Colonic mucosa (tissue), 4 donors: ENCODE measurements around the gene NUDCD3. TPM values are rescaled to one million over a fixed set of nuclear protein-coding genes. Genes with fewer than 3 reads are reported as not detected.

ENCODE experiments used
- DNase-seq: peaks from one replicate; pipeline ENCODE4 v3.0.0-alpha.2; 2020
- H3K27ac ChIP-seq: fragments of 200-600 bp; one replicate; pipeline ENCODE4 v1.8.0; 2021
- H3K27me3 ChIP-seq: fragments of 200-600 bp; one replicate; pipeline ENCODE4 v1.8.0; 2021
- H3K36me3 ChIP-seq: fragments of 200-600 bp; one replicate; pipeline ENCODE4 v1.8.0; 2021
- H3K4me1 ChIP-seq: fragments of 200-600 bp; one replicate; pipeline ENCODE4 v1.8.0; 2021; ENCODE audit warnings: mild to moderate bottlenecking
- H3K4me3 ChIP-seq: fragments of 200-600 bp; one replicate; pipeline ENCODE4 v1.8.0; 2021
- H3K9ac ChIP-seq, 2 donors: one replicate each; pipeline ENCODE4 v1.7.0; 2013; ENCODE audit warnings: control low read depth in 2 of 2, low read depth in 2 of 2, low read length in 2 of 2
- H3K9me3 ChIP-seq: fragments of 200-600 bp; one replicate; pipeline ENCODE4 v1.8.0; 2021
- CTCF ChIP-seq: fragments of 200-600 bp; IDR thresholded peaks from one replicate; pipeline ENCODE4 v1.8.0; 2022; ENCODE audit warnings: antibody characterized with exemption, mild to moderate bottlenecking
- intact Hi-C: fragments of 100-400 bp; cut with DNase I; formaldehyde crosslinking; loops from one replicate; pipeline ENCODE4 v1.14.1; 2022
- total RNA-seq, 2 donors: library from RNA; stranded (reverse); fragmentation: NEBNext Ultra II Directional in 1 of 2; extraction: Animal tissue kit (Norgen Biotek cat#: 25700) in 1 of 2; gene quantifications; one replicate each; pipeline ENCODE4 v1.2.1, GENCODE V29; 2021
- donor health status: healthy.
- donor health status: DM: no; HTN: no; CAD: no.
- donor health status: DM: no; HTN: no; CAD: no.

Gene NUDCD3
- total RNA-seq, 2 donors from 2014 or later, result 77.7 to 105 TPM

DNA sequence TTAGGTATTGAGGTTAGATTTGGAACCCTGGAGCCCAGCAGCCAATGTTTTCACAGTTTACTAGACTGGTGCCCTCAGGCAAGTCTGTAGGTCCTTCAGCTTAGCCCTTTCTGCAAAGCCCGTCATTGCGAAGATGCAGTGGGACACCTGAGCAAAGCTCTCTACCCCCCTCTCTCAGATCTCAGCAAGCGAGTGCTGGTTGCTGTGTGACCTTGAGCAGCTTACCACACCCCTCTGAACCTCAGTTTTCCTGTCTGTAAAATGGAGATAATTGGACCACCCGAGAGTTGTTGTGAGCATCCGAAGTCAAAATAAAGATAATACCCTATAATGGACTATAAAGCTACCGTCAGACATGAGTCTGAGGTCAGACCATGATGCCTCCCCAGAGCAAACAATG lies 47.0 kb upstream of the NUDCD3 start:
- no peaks in the 10 kb centered on the region for H3K9me3 ChIP-seq
- intact Hi-C loops, result no loop called here
- no peak overlapping the region for H3K4me3 ChIP-seq
- DNase-seq, result no peak
- H3K36me3 ChIP-seq, result no peaks in the 10 kb centered on the region
- no peak for TF ChIP-seq CTCF
- no peak overlapping the region for H3K9ac ChIP-seq
- no peak overlapping the region for H3K27ac ChIP-seq
- no peaks in the 10 kb centered on the region for H3K4me1 ChIP-seq
- H3K27me3 ChIP-seq, result no peaks in the 10 kb centered on the region

DNA sequence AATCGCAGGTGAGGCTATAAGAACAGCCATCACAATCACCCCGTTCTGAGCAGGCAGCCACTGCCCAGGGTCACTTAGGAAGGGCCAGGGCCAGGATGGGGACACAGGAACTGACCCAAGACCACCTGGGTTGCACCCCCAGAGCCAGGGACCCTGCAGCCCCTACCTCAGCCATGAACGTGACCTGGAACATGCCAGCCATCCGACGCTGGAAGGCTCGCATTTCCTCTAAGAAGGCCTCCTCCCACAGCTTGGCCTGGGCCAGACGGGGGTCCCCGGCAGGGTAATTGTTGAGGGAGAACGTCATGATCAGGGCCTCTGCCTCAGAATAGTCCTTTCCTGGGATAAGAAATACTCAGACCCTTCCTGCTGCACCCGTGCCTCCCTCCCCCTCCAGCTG lies 45.6 kb upstream of the NUDCD3 start:
- H3K9me3 ChIP-seq, result no peaks in the 10 kb centered on the region
- no peak for DNase-seq
- no peaks in the 10 kb centered on the region for H3K36me3 ChIP-seq
- H3K9ac ChIP-seq, result no peak overlapping the region
- no peaks in the 10 kb centered on the region for H3K27me3 ChIP-seq
- H3K4me1 ChIP-seq, result no peaks in the 10 kb centered on the region
- no peak overlapping the region for H3K27ac ChIP-seq
- intact Hi-C loops, result no loop called here
- H3K4me3 ChIP-seq, result no peak overlapping the region
- no peak for TF ChIP-seq CTCF

DNA sequence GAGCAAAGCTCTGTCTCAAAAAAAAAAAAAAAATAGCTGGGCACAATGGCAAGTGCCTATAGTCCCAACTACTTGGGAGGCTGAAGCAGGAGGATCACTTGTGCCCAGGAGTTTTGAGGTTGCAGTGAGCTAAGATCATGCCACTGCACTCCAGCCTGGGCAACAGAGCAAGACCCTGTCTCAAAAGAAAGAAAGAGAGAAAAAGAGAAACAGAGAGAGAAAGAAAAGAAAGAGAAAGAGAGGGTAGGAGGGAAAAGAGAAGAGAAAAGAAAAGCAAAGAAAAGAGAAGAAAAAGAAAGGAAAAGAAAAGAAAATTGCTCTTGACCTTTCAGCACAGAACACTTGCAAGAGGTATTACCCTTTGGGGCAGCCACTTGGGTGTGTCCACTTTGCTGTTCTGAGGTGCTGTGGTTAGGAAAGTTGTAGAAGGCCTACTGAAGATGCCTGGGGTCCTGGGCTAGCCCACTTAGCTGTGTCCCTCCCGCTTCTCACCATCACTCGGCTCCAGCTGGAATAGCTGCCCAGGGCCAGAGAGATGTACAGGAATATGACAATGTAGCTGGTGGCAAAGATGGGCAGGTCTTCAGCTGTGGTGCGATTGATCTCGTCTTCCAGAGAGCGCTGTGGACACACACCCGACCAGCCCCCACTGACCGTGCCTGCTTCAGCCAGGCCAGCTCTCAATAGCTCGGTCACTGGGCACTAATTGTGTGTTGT lies 45.0 kb upstream of the NUDCD3 start:
- H3K4me3 ChIP-seq, result no peak overlapping the region
- no peak for TF ChIP-seq CTCF
- H3K27me3 ChIP-seq, result no peaks in the 10 kb centered on the region
- H3K27ac ChIP-seq, result no peak overlapping the region
- no peaks in the 10 kb centered on the region for H3K36me3 ChIP-seq
- no peak for DNase-seq
- H3K4me1 ChIP-seq, result no peaks in the 10 kb centered on the region
- no peaks in the 10 kb centered on the region for H3K9me3 ChIP-seq
- intact Hi-C loops, result no loop called here
- no peak overlapping the region for H3K9ac ChIP-seq

- no peak overlapping the region for H3K9ac ChIP-seq
- no peaks in the 10 kb centered on the region for H3K4me1 ChIP-seq
- no peaks in the 10 kb centered on the region for H3K9me3 ChIP-seq
- intact Hi-C loops, result no loop called here
- TF ChIP-seq CTCF, result peak; percentile 43
- no peaks in the 10 kb centered on the region for H3K36me3 ChIP-seq
- H3K27me3 ChIP-seq, result no peaks in the 10 kb centered on the region
- no peak overlapping the region for H3K4me3 ChIP-seq
- H3K27ac ChIP-seq, result no peak overlapping the region
- DNase-seq, result peak; percentile 37
Measured at GRCh38 chr7:44534501-44534900, 44.0 kb upstream of the NUDCD3 start.

DNA sequence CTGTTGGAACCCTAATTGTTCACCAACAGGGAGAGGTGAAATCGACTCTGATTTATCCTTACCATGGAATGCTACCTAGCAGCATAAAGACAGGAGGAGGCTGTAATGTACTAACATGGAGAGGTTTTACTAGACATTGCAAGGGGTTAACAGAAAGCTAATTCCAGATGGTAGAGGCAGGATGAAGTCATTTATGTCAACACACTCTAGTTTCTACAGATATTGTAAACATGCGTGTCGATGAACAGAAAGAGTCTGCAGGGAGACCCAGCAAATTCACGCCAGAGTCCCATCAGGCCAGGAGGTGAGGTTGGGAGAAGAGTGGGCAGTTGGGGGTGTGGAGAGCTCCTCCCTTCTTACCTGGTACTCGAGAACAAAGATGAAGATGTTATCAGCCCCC lies 43.6 kb upstream of the NUDCD3 start:
- no peak overlapping the region for H3K27ac ChIP-seq
- H3K36me3 ChIP-seq, result no peaks in the 10 kb centered on the region

More for the DNA sequence above, 43.6 kb upstream of the NUDCD3 start:
- intact Hi-C loops, result no loop called here
- no peaks in the 10 kb centered on the region for H3K9me3 ChIP-seq
- TF ChIP-seq CTCF, result no peak
- no peak for DNase-seq
- H3K4me3 ChIP-seq, result no peak overlapping the region
- H3K27me3 ChIP-seq, result no peaks in the 10 kb centered on the region
- no peaks in the 10 kb centered on the region for H3K4me1 ChIP-seq
- H3K9ac ChIP-seq, result no peak overlapping the region
